ENCODE results near the gene ANAPC5. TPM values are rescaled to one million over a fixed set of nuclear protein-coding genes. Genes with fewer than 3 reads are reported as not detected.

ANAPC5 gene
- total RNA-seq, 1 donor from 2014 or later, result 53.4 TPM

DNA sequence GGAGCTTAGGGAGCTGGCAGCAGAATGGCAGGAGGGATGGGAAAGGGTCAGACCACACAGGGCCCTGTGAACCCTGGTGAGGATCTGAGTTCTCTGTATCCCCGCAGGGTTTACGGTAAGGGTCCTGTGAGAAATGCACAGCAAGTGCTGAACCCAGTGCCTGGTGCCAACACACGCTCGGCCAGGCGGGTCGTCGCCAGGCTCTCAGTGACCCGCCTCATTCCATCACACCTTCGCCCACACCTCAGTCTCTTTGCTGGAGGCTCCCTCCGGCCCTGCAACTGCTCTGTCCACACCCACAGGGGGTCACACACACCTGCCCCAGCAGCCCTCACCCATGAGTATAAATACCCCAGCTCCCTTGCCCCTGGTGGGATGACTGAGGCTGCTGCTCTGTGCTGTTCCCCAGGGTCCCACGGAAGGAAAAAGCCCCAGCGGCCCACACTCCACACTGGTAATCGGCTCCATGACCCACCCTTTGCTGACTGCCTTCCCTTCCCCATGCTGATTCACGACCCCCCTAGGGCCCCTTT, 78.8 kb downstream of the ANAPC5 start:
- intact Hi-C loops (cut with DNase I), result no loop called here
- no peak for DNase-seq (ENCODE audit: low spot score)

DNA sequence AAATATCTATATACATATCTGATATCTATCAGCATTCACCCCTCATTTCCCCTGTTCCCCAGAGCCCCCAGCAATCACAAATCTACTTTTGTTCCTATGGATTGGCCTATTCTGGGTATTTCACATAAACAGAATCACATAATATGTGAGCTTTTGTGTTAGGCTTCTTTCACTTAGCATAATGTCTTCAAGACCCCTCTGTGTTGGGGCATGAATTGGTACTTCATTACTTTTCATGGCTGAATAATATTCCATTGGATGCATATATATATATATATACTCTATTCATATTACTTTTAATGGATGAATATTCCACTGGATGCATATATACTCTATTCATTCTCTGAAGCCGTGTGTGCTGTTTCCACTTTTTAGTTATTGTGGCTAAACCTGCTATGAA, 84.4 kb downstream of the ANAPC5 start:
- intact Hi-C loops (cut with DNase I), result no loop called here
- DNase-seq (ENCODE audit: low spot score), result no peak

DNA sequence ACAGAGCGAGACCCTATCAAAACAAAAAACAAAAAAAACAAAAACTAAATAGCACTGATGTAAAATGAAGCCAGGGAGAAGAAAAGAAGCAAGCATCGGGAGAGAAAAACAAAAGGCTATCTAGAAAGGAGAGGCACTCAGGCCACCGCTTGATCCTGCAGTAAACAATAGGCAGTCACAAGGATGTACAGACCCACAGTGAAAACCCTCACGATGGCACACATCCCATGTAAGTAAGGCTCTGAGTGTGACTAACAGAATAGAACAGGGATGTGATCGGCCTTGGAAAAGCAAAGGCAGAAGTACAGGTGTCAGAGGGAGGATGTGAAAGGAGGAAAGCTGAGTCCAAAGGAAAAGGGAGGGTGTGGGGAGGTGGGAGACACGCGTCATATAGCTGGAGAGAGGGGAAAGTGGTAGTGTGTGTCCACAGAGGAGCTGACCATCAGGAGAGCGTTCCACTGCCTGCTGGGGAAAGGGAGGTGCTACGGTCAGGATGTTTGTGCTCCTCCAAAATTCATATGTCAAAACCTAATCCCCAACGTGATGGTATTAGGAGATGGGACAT, 87.2 kb downstream of the ANAPC5 start:
- intact Hi-C loops (cut with DNase I), result no loop called here
- no peak for DNase-seq (ENCODE audit: low spot score)

DNA sequence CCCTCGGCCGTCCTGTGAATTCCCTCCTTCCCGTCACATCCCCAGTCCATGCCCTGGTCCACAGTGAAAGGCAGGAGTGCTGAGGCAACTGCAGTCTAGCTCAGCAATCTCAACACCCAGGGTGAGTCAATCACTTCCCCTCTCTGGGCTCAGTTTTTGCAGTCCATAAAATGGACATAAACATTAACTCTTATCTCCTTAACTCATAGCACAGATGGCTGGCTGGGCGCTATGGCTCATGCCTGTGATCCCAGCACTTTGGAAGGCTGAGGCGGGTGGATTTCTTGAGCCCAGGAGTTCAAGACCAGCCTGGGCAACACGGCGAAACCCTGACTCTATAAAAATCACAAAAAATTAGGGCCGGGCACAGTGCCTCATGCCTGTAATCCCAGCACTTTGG, 88.1 kb downstream of the ANAPC5 start:
- DNase-seq (ENCODE audit: low spot score), result no peak
- intact Hi-C loops (cut with DNase I), result no loop called here

DNA sequence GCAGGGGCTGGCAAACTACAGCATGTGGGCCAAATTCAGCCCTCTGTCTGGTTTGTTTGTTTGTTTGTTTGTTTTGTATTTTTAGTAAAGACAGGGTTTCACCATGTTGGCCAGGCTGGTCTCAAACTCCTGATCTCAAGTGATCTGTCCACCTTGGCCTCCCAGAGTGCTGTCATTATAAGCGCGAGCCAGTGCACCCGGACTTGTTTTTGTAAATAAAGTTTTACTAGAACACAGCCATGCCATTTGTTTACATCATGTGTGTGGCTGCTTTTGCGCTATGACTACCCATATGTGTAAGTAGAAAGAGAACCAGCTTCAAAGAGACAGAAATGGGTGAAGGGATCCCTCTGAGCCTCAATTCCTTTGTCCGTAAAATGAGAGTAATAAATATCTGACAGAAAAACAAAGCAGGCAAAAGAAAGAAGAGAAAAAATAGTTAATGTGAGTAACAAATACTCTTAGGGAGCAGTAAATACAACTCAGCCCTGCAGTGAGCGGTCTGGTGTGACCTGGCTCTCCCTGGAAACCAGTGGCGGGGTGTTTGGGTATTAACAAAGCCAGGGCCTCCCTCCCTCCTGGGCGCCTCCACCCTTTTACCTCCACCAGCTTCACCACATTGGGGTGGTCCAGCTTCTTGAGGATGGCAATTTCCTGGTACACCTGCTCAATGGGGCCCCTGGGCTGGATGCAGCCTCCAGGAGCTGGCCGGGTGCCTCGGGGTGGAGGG, 88.8 kb downstream of the ANAPC5 start:
- intact Hi-C loops (cut with DNase I), result no loop called here
- no peak for DNase-seq (ENCODE audit: low spot score)

DNA sequence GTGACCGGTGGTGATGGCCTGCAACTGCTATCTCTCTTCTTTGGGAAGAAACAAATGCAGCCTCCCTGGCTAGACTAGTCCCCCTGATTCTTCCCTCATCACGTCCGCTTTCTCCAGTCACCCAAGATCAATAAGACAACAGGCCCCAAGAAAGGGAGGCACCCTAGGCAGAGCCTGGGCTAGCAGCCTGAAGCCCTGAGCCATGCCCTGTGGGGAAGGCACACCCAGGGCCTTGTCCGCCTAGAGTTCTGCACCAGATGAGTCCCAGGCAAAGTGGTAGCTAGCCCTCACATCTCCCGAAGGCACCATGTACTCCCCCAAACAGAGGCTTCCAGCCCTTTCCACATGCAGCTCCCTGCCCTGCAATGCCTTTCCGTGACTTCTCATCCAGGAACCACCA, 90.8 kb downstream of the ANAPC5 start:
- DNase-seq (ENCODE audit: low spot score), result no peak
- intact Hi-C loops (cut with DNase I), result no loop called here

DNA sequence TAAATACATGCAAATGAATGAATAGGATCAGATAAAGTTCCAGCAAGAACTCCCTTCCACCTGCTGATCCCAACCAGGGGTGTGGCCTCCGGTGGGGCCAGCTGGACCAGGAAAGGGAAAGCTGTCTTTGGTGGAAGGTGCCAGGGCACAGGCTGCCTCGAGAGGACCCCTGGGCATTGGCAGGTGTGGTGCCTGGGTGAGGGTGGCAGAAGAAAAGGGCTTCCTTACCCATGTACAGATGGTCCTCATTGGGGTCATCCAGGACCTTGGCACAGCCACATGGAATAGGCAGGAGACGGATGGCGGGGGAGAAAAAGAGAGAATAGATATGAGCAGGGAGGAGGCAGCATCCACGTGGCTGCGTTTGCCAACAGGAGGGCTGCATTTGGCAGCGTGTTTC, 92.1 kb downstream of the ANAPC5 start:
- DNase-seq (ENCODE audit: low spot score), result no peak
- intact Hi-C loops (cut with DNase I), result no loop called here

DNA sequence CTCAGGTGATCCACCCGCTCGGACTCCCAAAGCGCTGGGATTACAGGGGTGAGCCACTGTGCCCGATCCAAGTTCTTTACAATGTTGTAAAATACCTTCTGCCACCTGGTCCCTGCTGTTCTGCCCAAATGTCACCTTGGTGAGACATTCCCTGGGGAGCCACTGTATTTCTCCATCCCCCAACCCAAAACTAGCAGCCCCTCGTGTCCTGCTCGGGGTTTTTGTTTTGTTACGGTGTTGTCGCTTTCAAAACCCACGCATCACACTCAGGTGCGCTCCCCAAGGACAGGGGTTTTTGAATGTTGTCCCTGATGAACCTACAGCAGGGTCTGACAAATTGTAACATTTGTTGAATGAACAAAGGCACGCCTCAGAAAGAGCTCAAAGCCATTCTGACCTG, 93.1 kb downstream of the ANAPC5 start:
- no peak for DNase-seq (ENCODE audit: low spot score)
- intact Hi-C loops (cut with DNase I), result no loop called here

Other genes with a start within 250 kb of the ANAPC5 start
- gene P2RX7, start 219.5 kb downstream of the ANAPC5 start, total RNA-seq, result 0.65 TPM
- 6.4 TPM for gene P2RX4, start 142.3 kb downstream of the ANAPC5 start, total RNA-seq
- 17.8 TPM for gene CAMKK2, start 55.7 kb downstream of the ANAPC5 start, total RNA-seq
- gene RNF34, start 47.7 kb upstream of the ANAPC5 start, total RNA-seq, result 31.1 TPM
- 10.1 TPM for gene KDM2B, start 228.6 kb upstream of the ANAPC5 start, total RNA-seq

Data from cardiac septum (tissue), 1 donor.